Neural progenitor cell (in vitro differentiated cells): ENCODE data around the gene SYT1. TPM values are rescaled to one million over a fixed set of nuclear protein-coding genes. Genes with fewer than 3 reads are reported as not detected.

Experiments used
- DNase-seq: peaks from one replicate; pipeline ENCODE4 v3.0.0-alpha.2; 2016; ENCODE audit warnings: low spot score
- H2AFZ ChIP-seq: fragments of 200-600 bp; sonication (generic); replicated peaks from 2 replicates; pipeline ENCODE4 v1.6.1; 2016; ENCODE audit warnings: antibody characterized with exemption
- H3F3A ChIP-seq: fragments of 200-600 bp; sonication (generic); 2 replicates; pipeline ENCODE4 v1.6.1; 2016; ENCODE audit warnings: antibody characterized with exemption, low read depth
- H3K27ac ChIP-seq: fragments of 200-600 bp; sonication (generic); 2 replicates; pipeline ENCODE4 v1.5.1; 2016; ENCODE audit warnings: mild to moderate bottlenecking
- H3K27me3 ChIP-seq: fragments of 200-600 bp; sonication (generic); 2 replicates; pipeline ENCODE4 v1.6.1; 2016; ENCODE audit warnings: mild to moderate bottlenecking, moderate library complexity
- H3K36me3 ChIP-seq: fragments of 200-600 bp; sonication (generic); 2 replicates; pipeline ENCODE4 v1.5.1; 2016
- H3K4me1 ChIP-seq: fragments of 200-600 bp; sonication (generic); 2 replicates; pipeline ENCODE4 v1.6.1; 2016; ENCODE audit warnings: mixed run types
- H3K4me2 ChIP-seq: fragments of 200-600 bp; sonication (generic); 2 replicates; pipeline ENCODE4 v1.6.1; 2016
- H3K4me3 ChIP-seq: fragments of 200-600 bp; sonication (generic); 2 replicates; pipeline ENCODE4 v1.5.1; 2016
- H3K79me2 ChIP-seq: fragments of 200-600 bp; sonication (generic); 2 replicates; pipeline ENCODE4 v1.6.1; 2016; ENCODE audit warnings: low read depth
- H3K9ac ChIP-seq: fragments of 200-600 bp; sonication (generic); 2 replicates; pipeline ENCODE4 v1.6.1; 2016
- H3K9me3 ChIP-seq: fragments of 200-600 bp; sonication (generic); 2 replicates; pipeline ENCODE4 v1.5.1; 2016; ENCODE audit warnings: low read depth
- H4K20me1 ChIP-seq: fragments of 200-600 bp; sonication (generic); 2 replicates; pipeline ENCODE4 v1.6.1; 2016; ENCODE audit warnings: low read depth
- H3K27ac Mint-ChIP-seq: 3 replicates; pipeline ENCODE4 v1.8.0; 2021; ENCODE audit warnings: mixed read lengths
- H3K27me3 Mint-ChIP-seq: 2 replicates; pipeline ENCODE4 v1.8.0; 2022; ENCODE audit warnings: low read depth, mild to moderate bottlenecking, inconsistent platforms, moderate library complexity, mixed read lengths; ENCODE audit not compliant: insufficient read depth
- H3K36me3 Mint-ChIP-seq: 3 replicates; pipeline ENCODE4 v1.8.0; 2021; ENCODE audit warnings: mixed read lengths
- H3K4me1 Mint-ChIP-seq: 3 replicates; pipeline ENCODE4 v1.8.0; 2021; ENCODE audit warnings: mixed read lengths
- H3K4me3 Mint-ChIP-seq: 3 replicates; pipeline ENCODE4 v1.8.0; 2021; ENCODE audit warnings: mild to moderate bottlenecking, moderate library complexity, mixed read lengths
- H3K9me3 Mint-ChIP-seq: 3 replicates; pipeline ENCODE4 v1.8.0; 2020; ENCODE audit warnings: mixed read lengths
- EZH2 ChIP-seq: fragments of 200-600 bp; sonication (generic); IDR thresholded peaks from 2 replicates; pipeline ENCODE4 v1.6.1; 2017; ENCODE audit warnings: antibody characterized with exemption, mild to moderate bottlenecking, moderate library complexity
- EZH2phosphoT487 ChIP-seq: fragments of 200-600 bp; sonication (generic); IDR thresholded peaks from 2 replicates; pipeline ENCODE4 v1.6.1; 2017; ENCODE audit warnings: antibody characterized with exemption
- total RNA-seq: library from RNA; depleted of rRNA; stranded (reverse); fragments of >200 nt; gene quantifications from 2 replicates; pipeline ENCODE4 v1.2.3, GENCODE V29; 2015; ENCODE audit warnings: low replicate concordance
- TF ChIP-seq, protein P1 (sequence below): fragments of 200-600 bp; sonication (generic); IDR thresholded peaks from 2 replicates; pipeline ENCODE4 v1.5.1; 2017; ENCODE audit warnings: antibody characterized with exemption, mild to moderate bottlenecking

SYT1 gene
- total RNA-seq, 1 donor from 2014 or later = 36.9 TPM

GRCh38 chr12:79358716-79359300, 494.2 kb downstream of the SYT1 start:
- no peak overlapping the region for H3K9ac ChIP-seq
- Mint-ChIP-seq H3K4me1 (no peaks in the 10 kb centered on the region), H3K4me3 (no peak overlapping the region), H3K9me3 (no peaks in the 10 kb centered on the region), H3K27ac (no peak overlapping the region), H3K27me3 (no peaks in the 10 kb centered on the region), H3K36me3 (peaks cover 5% of the 10 kb centered on the region)
- H3K36me3 ChIP-seq = no peaks in the 10 kb centered on the region
- TF ChIP-seq EZH2phosphoT487 = no peak
- TF ChIP-seq, protein P1, sequence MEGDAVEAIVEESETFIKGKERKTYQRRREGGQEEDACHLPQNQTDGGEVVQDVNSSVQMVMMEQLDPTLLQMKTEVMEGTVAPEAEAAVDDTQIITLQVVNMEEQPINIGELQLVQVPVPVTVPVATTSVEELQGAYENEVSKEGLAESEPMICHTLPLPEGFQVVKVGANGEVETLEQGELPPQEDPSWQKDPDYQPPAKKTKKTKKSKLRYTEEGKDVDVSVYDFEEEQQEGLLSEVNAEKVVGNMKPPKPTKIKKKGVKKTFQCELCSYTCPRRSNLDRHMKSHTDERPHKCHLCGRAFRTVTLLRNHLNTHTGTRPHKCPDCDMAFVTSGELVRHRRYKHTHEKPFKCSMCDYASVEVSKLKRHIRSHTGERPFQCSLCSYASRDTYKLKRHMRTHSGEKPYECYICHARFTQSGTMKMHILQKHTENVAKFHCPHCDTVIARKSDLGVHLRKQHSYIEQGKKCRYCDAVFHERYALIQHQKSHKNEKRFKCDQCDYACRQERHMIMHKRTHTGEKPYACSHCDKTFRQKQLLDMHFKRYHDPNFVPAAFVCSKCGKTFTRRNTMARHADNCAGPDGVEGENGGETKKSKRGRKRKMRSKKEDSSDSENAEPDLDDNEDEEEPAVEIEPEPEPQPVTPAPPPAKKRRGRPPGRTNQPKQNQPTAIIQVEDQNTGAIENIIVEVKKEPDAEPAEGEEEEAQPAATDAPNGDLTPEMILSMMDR = no peak
- no peak for TF ChIP-seq EZH2
- no peaks in the 10 kb centered on the region for H3K9me3 ChIP-seq
- no peak for DNase-seq
- no peaks in the 10 kb centered on the region for H3F3A ChIP-seq
- no peak overlapping the region for H2AFZ ChIP-seq
- no peaks in the 10 kb centered on the region for H3K79me2 ChIP-seq
- H3K4me3 ChIP-seq = no peak overlapping the region
- H3K4me1 ChIP-seq = no peaks in the 10 kb centered on the region
- no peaks in the 10 kb centered on the region for H4K20me1 ChIP-seq
- H3K27ac ChIP-seq = no peak overlapping the region
- H3K27me3 ChIP-seq = no peaks in the 10 kb centered on the region
- H3K4me2 ChIP-seq = no peak overlapping the region

- Histone ChIP-seq H3K79me2 (no peaks in the 10 kb centered on the region), H4K20me1 (no peaks in the 10 kb centered on the region), H3K4me1 (no peaks in the 10 kb centered on the region), H3K4me3 (no peak overlapping the region), H3K27me3 (no peaks in the 10 kb centered on the region), H3K9ac (no peak overlapping the region), H3K4me2 (no peak overlapping the region), H3K36me3 (no peaks in the 10 kb centered on the region), H3K27ac (no peak overlapping the region), H3K9me3 (no peaks in the 10 kb centered on the region), H2AFZ (no peak overlapping the region), H3F3A (no peaks in the 10 kb centered on the region)
- TF ChIP-seq EZH2 = no peak
- TF ChIP-seq, protein P1 = no peak
- TF ChIP-seq EZH2phosphoT487 = no peak
- no peak overlapping the region for H3K27ac Mint-ChIP-seq
- no peak for DNase-seq
- H3K27me3 Mint-ChIP-seq = no peaks in the 10 kb centered on the region
- H3K36me3 Mint-ChIP-seq = peaks cover 5% of the 10 kb centered on the region
- H3K4me3 Mint-ChIP-seq = no peak overlapping the region
- no peaks in the 10 kb centered on the region for H3K4me1 Mint-ChIP-seq
- H3K9me3 Mint-ChIP-seq = no peaks in the 10 kb centered on the region
Observed at GRCh38 chr12:79360286-79360685, 495.7 kb downstream of the SYT1 start.

DNA sequence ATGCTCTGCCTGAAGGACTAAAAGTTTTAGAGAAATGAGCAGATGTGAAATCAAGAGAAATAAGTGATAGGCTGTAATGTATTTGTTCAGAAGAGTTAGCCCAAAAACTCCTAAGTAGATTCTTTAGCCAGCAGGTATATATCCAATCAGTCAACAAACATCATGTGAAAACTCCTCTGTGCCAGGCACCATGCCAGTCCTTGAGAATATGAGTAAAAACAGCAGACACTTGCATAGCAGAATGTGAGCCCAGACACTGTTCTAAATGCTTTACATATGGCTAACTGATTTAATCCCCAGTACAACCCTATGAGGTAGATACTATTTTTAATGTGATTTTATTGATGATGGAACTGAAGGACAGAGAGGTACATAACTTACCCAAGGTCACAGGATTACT, 496.4 kb downstream of the SYT1 start:
- Mint-ChIP-seq H3K27me3 (no peaks in the 10 kb centered on the region), H3K9me3 (no peaks in the 10 kb centered on the region), H3K4me1 (no peaks in the 10 kb centered on the region), H3K36me3 (peaks cover 2% of the 10 kb centered on the region), H3K27ac (no peak overlapping the region), H3K4me3 (no peak overlapping the region)
- Histone ChIP-seq H3F3A (no peaks in the 10 kb centered on the region), H3K9me3 (no peaks in the 10 kb centered on the region), H2AFZ (no peak overlapping the region), H4K20me1 (no peaks in the 10 kb centered on the region), H3K27ac (no peak overlapping the region), H3K4me2 (no peak overlapping the region), H3K27me3 (no peaks in the 10 kb centered on the region), H3K4me1 (no peaks in the 10 kb centered on the region), H3K4me3 (no peak overlapping the region), H3K79me2 (no peaks in the 10 kb centered on the region), H3K9ac (no peak overlapping the region), H3K36me3 (no peaks in the 10 kb centered on the region)
- no peak for DNase-seq
- TF ChIP-seq, protein P1 = no peak
- TF ChIP-seq EZH2phosphoT487 = no peak
- TF ChIP-seq EZH2 = no peak
